Measurements from ENCODE around the gene SKOR1. TPM values are rescaled to one million over a fixed set of nuclear protein-coding genes. Genes with fewer than 3 reads are reported as not detected.

SKOR1 gene
- total and polyA plus RNA-seq, 2 of the 13 experiments (the other 11 are each of a cell fraction or from before 2014, with no cell fraction given), result 0.09 to 0.11 TPM

DNA sequence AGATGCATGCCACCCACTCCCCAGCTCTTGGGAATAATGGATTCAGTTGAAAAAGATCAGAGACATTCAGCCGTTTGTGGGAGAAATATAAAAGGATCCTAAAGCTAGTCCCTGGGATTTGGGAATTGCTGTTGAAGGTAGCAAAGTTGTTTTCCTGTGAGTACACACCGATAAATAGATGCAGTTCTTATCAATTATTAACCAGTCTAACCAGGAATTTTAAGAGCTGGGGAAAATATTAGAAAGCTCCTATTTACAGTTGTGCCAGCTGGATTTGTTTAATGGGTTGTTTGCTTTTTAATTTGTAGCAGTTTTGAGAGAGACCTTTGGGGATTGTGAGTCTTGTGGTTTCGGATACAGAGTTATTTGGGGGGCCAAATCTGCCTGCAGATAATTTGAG is 44.2 kb upstream of the SKOR1 start:
- intact Hi-C loops (cut with micrococcal nuclease; ENCODE audit: unreplicated experiment) (no loop called here), in situ Hi-C loops (cut with HindIII; ENCODE audit: extremely low pct_ligation_motif_present, low pct_unique_long_range_greater_than_20kb) (no loop called here)
- Histone ChIP-seq H3K4me3 (replicated peaks in 1 of 3; ENCODE audit: insufficient read depth in 1 of 3, low read depth in 2 of 3, low read length in 3 of 3) (no peak overlapping the region), H3K9me3 (ENCODE audit: low read length) (no peaks in the 10 kb centered on the region), H3K4me1 (ENCODE audit: insufficient read depth, low read length) (no peaks in the 10 kb centered on the region), H3K9ac (ENCODE audit: insufficient read depth, low read depth, low read length) (no peak overlapping the region), H3K27ac (ENCODE audit: extremely low read length, insufficient read depth, low read length) (no peak overlapping the region), H2AFZ (ENCODE audit: low read length) (no peak overlapping the region), H3K4me2 (ENCODE audit: low read depth, low read length) (no peak overlapping the region), H3K36me3 (replicated peaks in 1 of 2; ENCODE audit: control insufficient read depth in 1 of 2, insufficient read depth in 2 of 2, low read length in 2 of 2) (no peaks in the 10 kb centered on the region; a peak in 2 of 5 replicates), H4K20me1 (ENCODE audit: insufficient read depth, low read length) (no peaks in the 10 kb centered on the region), H3K79me2 (ENCODE audit: insufficient read depth, low read length) (no peaks in the 10 kb centered on the region), H3K27me3 (ENCODE audit: control insufficient read depth in 1 of 2, insufficient read depth in 2 of 2, low read length in 2 of 2) (no peaks in the 10 kb centered on the region)
- no peak for DNase-seq (ENCODE audit: low spot score)
- POLR2A ChIA-PET, result no interaction called here
- no peak for TF ChIP-seq ZNF235 (CRISPR knock-in tag; IDR thresholded peaks at IDR 0.05; ENCODE audit: borderline replicate concordance)
- no peak for TF ChIP-seq ZNF232 (CRISPR knock-in tag; IDR thresholded peaks at IDR 0.05; ENCODE audit: borderline replicate concordance)
- TF ChIP-seq, protein P1, sequence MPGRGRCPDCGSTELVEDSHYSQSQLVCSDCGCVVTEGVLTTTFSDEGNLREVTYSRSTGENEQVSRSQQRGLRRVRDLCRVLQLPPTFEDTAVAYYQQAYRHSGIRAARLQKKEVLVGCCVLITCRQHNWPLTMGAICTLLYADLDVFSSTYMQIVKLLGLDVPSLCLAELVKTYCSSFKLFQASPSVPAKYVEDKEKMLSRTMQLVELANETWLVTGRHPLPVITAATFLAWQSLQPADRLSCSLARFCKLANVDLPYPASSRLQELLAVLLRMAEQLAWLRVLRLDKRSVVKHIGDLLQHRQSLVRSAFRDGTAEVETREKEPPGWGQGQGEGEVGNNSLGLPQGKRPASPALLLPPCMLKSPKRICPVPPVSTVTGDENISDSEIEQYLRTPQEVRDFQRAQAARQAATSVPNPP (CRISPR knock-in tag; IDR thresholded peaks at IDR 0.05), result no peak
- TF ChIP-seq REPIN1 (CRISPR knock-in tag; IDR thresholded peaks at IDR 0.05; ENCODE audit: borderline replicate concordance, low read depth), result no peak
- TF ChIP-seq SP4 (CRISPR knock-in tag; IDR thresholded peaks at IDR 0.05), result no peak
- no peak for TF ChIP-seq SMARCE1 (IDR thresholded peaks at IDR 0.05; ENCODE audit: borderline replicate concordance)
- TF ChIP-seq RAD21 (CRISPR knock-in tag; IDR thresholded peaks at IDR 0.05), result no peak
- no TSS peak for BruUV-seq (replicated peaks)
- no peak for ATAC-seq
- FAIRE-seq, result no peak
- CTCF ChIA-PET (ENCODE audit: low intra/inter-chr PET ratio, low total read pairs), result no interaction called here
- 71% methylated on average over 3 of the region's 3 CpGs for WGBS (ENCODE audit: low lambda C conversion rate)

DNA sequence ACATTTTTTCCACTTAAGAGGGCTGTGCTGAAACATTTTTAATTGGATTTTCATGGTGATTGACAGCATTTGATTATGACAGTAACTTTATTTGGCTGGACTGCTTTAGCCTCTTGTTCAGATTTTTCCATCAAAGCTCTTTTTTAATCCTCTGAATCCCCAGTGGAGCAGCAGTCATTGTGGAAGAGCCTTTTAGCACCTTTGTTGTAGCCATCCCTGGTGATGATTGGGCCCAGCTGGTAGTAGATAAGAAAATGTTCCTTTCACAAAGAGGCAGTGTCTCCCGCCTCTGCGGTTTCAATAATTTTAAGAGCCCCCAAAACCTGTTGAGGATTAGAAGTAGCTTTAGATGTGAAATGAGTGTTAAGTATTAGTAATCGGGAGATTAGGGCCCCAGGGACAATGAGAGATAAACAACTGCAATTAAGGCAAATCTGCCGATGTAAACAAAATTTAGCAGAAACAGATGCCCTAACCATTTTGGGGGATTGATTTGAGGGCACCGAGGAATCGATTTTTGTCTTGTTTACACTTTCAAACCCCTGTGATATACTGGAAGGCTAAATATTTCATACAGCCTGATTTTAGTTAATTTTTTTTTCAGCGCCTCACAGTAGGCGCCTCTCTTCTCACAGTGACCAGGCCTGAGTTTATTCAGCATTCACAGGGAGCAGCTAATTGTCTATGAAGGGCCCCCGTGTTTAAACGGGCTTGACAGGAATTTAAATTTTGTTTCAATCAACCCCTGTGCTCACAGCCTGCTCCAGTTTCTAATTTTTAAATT is 43.2 kb upstream of the SKOR1 start:
- intact Hi-C loops (cut with micrococcal nuclease; ENCODE audit: unreplicated experiment) (no loop called here), in situ Hi-C loops (cut with HindIII; ENCODE audit: extremely low pct_ligation_motif_present, low pct_unique_long_range_greater_than_20kb) (no loop called here)
- DNase-seq (ENCODE audit: low spot score) (no peak), FAIRE-seq (no peak), ATAC-seq (no peak)
- H3K79me2 ChIP-seq (ENCODE audit: insufficient read depth, low read length), result no peaks in the 10 kb centered on the region
- CTCF ChIA-PET (ENCODE audit: low intra/inter-chr PET ratio, low total read pairs), result no interaction called here
- H3K9ac ChIP-seq (ENCODE audit: insufficient read depth, low read depth, low read length), result no peak overlapping the region
- no peaks in the 10 kb centered on the region; a peak in 2 of 5 replicates for H3K36me3 ChIP-seq (replicated peaks in 1 of 2; ENCODE audit: control insufficient read depth in 1 of 2, insufficient read depth in 2 of 2, low read length in 2 of 2)
- H2AFZ ChIP-seq (ENCODE audit: low read length), result no peak overlapping the region
- no TSS peak for BruUV-seq (replicated peaks)
- WGBS (ENCODE audit: low lambda C conversion rate), result 88% methylated on average over 10 of the region's 10 CpGs
- H3K27me3 ChIP-seq (ENCODE audit: control insufficient read depth in 1 of 2, insufficient read depth in 2 of 2, low read length in 2 of 2), result no peaks in the 10 kb centered on the region
- H4K20me1 ChIP-seq (ENCODE audit: insufficient read depth, low read length), result no peaks in the 10 kb centered on the region
- no peak overlapping the region for H3K4me3 ChIP-seq (replicated peaks in 1 of 3; ENCODE audit: insufficient read depth in 1 of 3, low read depth in 2 of 3, low read length in 3 of 3)
- no peak overlapping the region for H3K4me2 ChIP-seq (ENCODE audit: low read depth, low read length)
- POLR2A ChIA-PET, result no interaction called here
- H3K9me3 ChIP-seq (ENCODE audit: low read length), result no peaks in the 10 kb centered on the region
- no peaks in the 10 kb centered on the region for H3K4me1 ChIP-seq (ENCODE audit: insufficient read depth, low read length)
- no peak overlapping the region for H3K27ac ChIP-seq (ENCODE audit: extremely low read length, insufficient read depth, low read length)
- TF ChIP-seq, protein P2, sequence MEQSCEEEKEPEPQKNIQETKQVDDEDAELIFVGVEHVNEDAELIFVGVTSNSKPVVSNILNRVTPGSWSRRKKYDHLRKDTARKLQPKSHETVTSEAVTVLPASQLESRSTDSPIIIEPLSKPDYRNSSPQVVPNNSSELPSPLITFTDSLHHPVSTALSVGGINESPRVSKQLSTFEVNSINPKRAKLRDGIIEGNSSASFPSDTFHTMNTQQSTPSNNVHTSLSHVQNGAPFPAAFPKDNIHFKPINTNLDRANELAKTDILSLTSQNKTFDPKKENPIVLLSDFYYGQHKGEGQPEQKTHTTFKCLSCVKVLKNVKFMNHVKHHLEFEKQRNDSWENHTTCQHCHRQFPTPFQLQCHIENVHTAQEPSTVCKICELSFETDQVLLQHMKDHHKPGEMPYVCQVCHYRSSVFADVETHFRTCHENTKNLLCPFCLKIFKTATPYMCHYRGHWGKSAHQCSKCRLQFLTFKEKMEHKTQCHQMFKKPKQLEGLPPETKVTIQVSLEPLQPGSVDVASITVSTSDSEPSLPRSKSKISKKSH (CRISPR knock-in tag; IDR thresholded peaks at IDR 0.05; ENCODE audit: borderline replicate concordance), result no peak
- TF ChIP-seq SCMH1 (CRISPR knock-in tag; IDR thresholded peaks at IDR 0.05; ENCODE audit: borderline replicate concordance) (no peak), MAFK (conservative IDR thresholded peaks at IDR 0.05 in 1 of 2, IDR thresholded peaks at IDR 0.05 in 1 of 2; ENCODE audit: low read length in 2 of 2) (peak; percentile 76 to 91; a peak in 3 of 4 replicates), ZNF619 (CRISPR knock-in tag; IDR thresholded peaks at IDR 0.05) (no peak), SRSF4 (IDR thresholded peaks at IDR 0.05; ENCODE audit: low read depth, low read length, poor library complexity, severe bottlenecking) (no peak)
- TF ChIP-seq, protein P3, sequence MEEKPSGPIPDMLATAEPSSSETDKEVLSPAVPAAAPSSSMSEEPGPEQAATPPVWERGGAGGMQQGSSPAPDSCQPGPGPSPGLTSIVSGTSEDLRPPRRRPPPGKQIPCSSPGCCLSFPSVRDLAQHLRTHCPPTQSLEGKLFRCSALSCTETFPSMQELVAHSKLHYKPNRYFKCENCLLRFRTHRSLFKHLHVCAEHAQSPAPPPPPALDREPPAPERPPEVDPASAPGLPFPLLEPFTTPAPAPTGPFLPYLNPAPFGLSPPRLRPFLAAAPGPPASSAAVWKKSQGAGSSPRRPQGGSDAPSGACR (CRISPR knock-in tag; IDR thresholded peaks at IDR 0.05), result no peak
- TF ChIP-seq, protein P4, sequence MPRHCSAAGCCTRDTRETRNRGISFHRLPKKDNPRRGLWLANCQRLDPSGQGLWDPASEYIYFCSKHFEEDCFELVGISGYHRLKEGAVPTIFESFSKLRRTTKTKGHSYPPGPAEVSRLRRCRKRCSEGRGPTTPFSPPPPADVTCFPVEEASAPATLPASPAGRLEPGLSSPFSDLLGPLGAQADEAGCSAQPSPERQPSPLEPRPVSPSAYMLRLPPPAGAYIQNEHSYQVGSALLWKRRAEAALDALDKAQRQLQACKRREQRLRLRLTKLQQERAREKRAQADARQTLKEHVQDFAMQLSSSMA (CRISPR knock-in tag; IDR thresholded peaks at IDR 0.05), result no peak

All from HepG2 (cell line).